PC-9 (cell line): ENCODE results near the gene MTHFD1L. TPM values are rescaled to one million over a fixed set of nuclear protein-coding genes. Genes with fewer than 3 reads are reported as not detected.

Experiments
- BruUV-seq: library from RNA; stranded (reverse); fragments of 400-500 nt; replicated peaks from 2 replicates; lab custom pipeline; 2021; lab: Mats Ljungman, UMichigan
- CTCF ChIA-PET: fragments of 300-600 bp; sonication (Branson Sonifier 250); formaldehyde crosslinking; loops from one replicate; lab custom pipeline; 2022; ENCODE audit warnings: antibody characterized with exemption; lab: Charles Lee
- POLR2A ChIA-PET: fragments of 300-600 bp; sonication (Branson Sonifier 250); formaldehyde crosslinking; loops from one replicate; lab custom pipeline; 2022; ENCODE audit warnings: antibody characterized with exemption; ENCODE audit not compliant: unreplicated experiment; lab: Charles Lee
- DNase-seq, 2 experiments: peaks; one replicate each; pipeline versions ENCODE4 v3.0.0 to v3.0.0-alpha.2; 2015 to 2022; ENCODE audit warnings: mixed read lengths in 1 of 2
- H2AFZ ChIP-seq: fragments of 200-600 bp; sonication (generic); 2 replicates; pipeline ENCODE4 v1.8.1; 2017; ENCODE audit warnings: antibody characterized with exemption
- H3F3A ChIP-seq: fragments of 200-600 bp; sonication (generic); 2 replicates; pipeline ENCODE4 v1.8.1; 2017; ENCODE audit warnings: antibody characterized with exemption, mild to moderate bottlenecking, low read depth; ENCODE audit not compliant: insufficient read depth
- H3K27ac ChIP-seq: fragments of 200-600 bp; sonication (generic); 2 replicates; pipeline ENCODE4 v1.6.1; 2016; ENCODE audit warnings: mixed run types
- H3K27me3 ChIP-seq: fragments of 200-600 bp; sonication (generic); 2 replicates; pipeline ENCODE4 v1.6.1; 2016; ENCODE audit warnings: low read depth, mixed run types; ENCODE audit not compliant: insufficient read depth
- H3K36me3 ChIP-seq: fragments of 200-600 bp; sonication (generic); 2 replicates; pipeline ENCODE4 v1.6.1; 2016; ENCODE audit warnings: low read depth, mixed run types
- H3K4me1 ChIP-seq: fragments of 200-600 bp; sonication (generic); replicated peaks from 2 replicates; pipeline ENCODE4 v1.6.1; 2016; ENCODE audit warnings: mixed run types; ENCODE audit not compliant: insufficient read depth
- H3K4me2 ChIP-seq: fragments of 200-600 bp; sonication (generic); 2 replicates; pipeline ENCODE4 v1.6.1; 2017; ENCODE audit warnings: mixed run types
- H3K4me3 ChIP-seq: fragments of 200-600 bp; sonication (generic); 2 replicates; pipeline ENCODE4 v1.6.1; 2016; ENCODE audit warnings: mixed run types
- H3K79me2 ChIP-seq: fragments of 200-600 bp; sonication (generic); 2 replicates; pipeline ENCODE4 v1.6.1; 2017; ENCODE audit warnings: low read depth, mixed run types
- H3K9me2 ChIP-seq: fragments of 200-600 bp; sonication (generic); 2 replicates; pipeline ENCODE4 v1.8.1; 2017; ENCODE audit warnings: mild to moderate bottlenecking; ENCODE audit not compliant: insufficient read depth
- H3K9me3 ChIP-seq: fragments of 200-600 bp; sonication (generic); 2 replicates; pipeline ENCODE4 v1.8.1; 2016; ENCODE audit warnings: low read depth; ENCODE audit not compliant: insufficient read depth
- H4K20me1 ChIP-seq: fragments of 200-600 bp; sonication (generic); 2 replicates; pipeline ENCODE4 v1.8.1; 2017; ENCODE audit not compliant: insufficient read depth
- CTCF ChIP-seq: fragments of 200-600 bp; sonication (generic); conservative IDR thresholded peaks from 2 replicates; pipeline ENCODE4 v1.6.1; 2017; ENCODE audit warnings: mixed run types, antibody characterized with exemption, mild to moderate bottlenecking, moderate library complexity
- EZH2 ChIP-seq: fragments of 200-600 bp; sonication (generic); IDR thresholded peaks from 2 replicates; pipeline ENCODE4 v1.8.0; 2017; ENCODE audit warnings: antibody characterized with exemption, low read depth
- intact Hi-C: fragments of 100-400 bp; cut with micrococcal nuclease; formaldehyde crosslinking; loops from one replicate; pipeline ENCODE4 v1.10.0; 2022; ENCODE audit not compliant: unreplicated experiment
- total RNA-seq: library from RNA; stranded (reverse); gene quantifications from 2 replicates; pipeline ENCODE4 v1.2.3, GENCODE V29; 2021

The MTHFD1L gene
- total RNA-seq, 1 experiment from 2014 or later = 53.3 TPM

- Histone ChIP-seq H4K20me1 (no peaks in the 10 kb centered on the region), H3K4me1 (no peaks in the 10 kb centered on the region), H3K27ac (no peak overlapping the region), H3K9me3 (no peaks in the 10 kb centered on the region), H3K36me3 (peaks cover 15% of the 10 kb centered on the region), H3F3A (no peaks in the 10 kb centered on the region), H3K79me2 (no peaks in the 10 kb centered on the region), H2AFZ (no peak overlapping the region), H3K9me2 (no peaks in the 10 kb centered on the region), H3K27me3 (no peaks in the 10 kb centered on the region), H3K4me3 (no peak overlapping the region), H3K4me2 (no peak overlapping the region)
- DNase-seq = no peak
- POLR2A ChIA-PET = no interaction called here
- TF ChIP-seq CTCF (no peak), EZH2 (no peak)
- no TSS peak for BruUV-seq
- intact Hi-C loops = no loop called here
- CTCF ChIA-PET = no interaction called here
These were observed 73.9 kb downstream of the MTHFD1L start for GRCh38 chr6:150939399-150939798.

GRCh38 chr6:150940941-150941340, 75.4 kb downstream of the MTHFD1L start:
- H3K27ac ChIP-seq = no peak overlapping the region
- H3K79me2 ChIP-seq = no peaks in the 10 kb centered on the region
- TF ChIP-seq CTCF = no peak
- TF ChIP-seq EZH2 = no peak
- no peaks in the 10 kb centered on the region; the same call in 1 of the 2 replicates for H3F3A ChIP-seq
- H3K36me3 ChIP-seq = peaks cover 18% of the 10 kb centered on the region
- intact Hi-C loops = no loop called here
- H3K27me3 ChIP-seq = no peaks in the 10 kb centered on the region
- H3K4me3 ChIP-seq = no peak overlapping the region
- DNase-seq = no peak
- ChIA-PET CTCF (no interaction called here), POLR2A (no interaction called here)
- H3K4me1 ChIP-seq = no peaks in the 10 kb centered on the region
- H2AFZ ChIP-seq = no peak overlapping the region
- no peaks in the 10 kb centered on the region for H3K9me2 ChIP-seq
- H4K20me1 ChIP-seq = no peaks in the 10 kb centered on the region
- no peaks in the 10 kb centered on the region for H3K9me3 ChIP-seq
- no peak overlapping the region for H3K4me2 ChIP-seq
- BruUV-seq = no TSS peak

GRCh38 chr6:150949526-150949925, 84.0 kb downstream of the MTHFD1L start:
- ChIA-PET POLR2A (no interaction called here), CTCF (no interaction called here)
- DNase-seq = no peak

More at GRCh38 chr6:150949526-150949925, 84.0 kb downstream of the MTHFD1L start:
- Histone ChIP-seq H3K27ac (no peak overlapping the region), H4K20me1 (no peaks in the 10 kb centered on the region), H3K9me2 (no peaks in the 10 kb centered on the region), H3K4me2 (no peak overlapping the region), H3K4me1 (no peaks in the 10 kb centered on the region), H3K9me3 (no peaks in the 10 kb centered on the region), H2AFZ (no peak overlapping the region), H3K79me2 (no peaks in the 10 kb centered on the region), H3K36me3 (peaks cover 19% of the 10 kb centered on the region), H3K27me3 (no peaks in the 10 kb centered on the region), H3K4me3 (no peak overlapping the region), H3F3A (no peaks in the 10 kb centered on the region; the same call in 1 of the 2 replicates)
- TF ChIP-seq EZH2 (no peak), CTCF (no peak)
- intact Hi-C loops = no loop called here
- no TSS peak for BruUV-seq
